GM19468 (cell line): ENCODE data around the gene KDM5A.

ENCODE experiments used
- ATAC-seq: cut with Tn5 transposase; IDR thresholded peaks from one replicate; pipeline ENCODE4 v1.9.1; 2021; ENCODE audit warnings: mild to moderate bottlenecking, moderate library complexity, moderate number of reproducible peaks; ENCODE audit not compliant: unreplicated experiment; ENCODE audit errors: extremely low read depth

The KDM5A gene

GRCh38 chr12:286531-287300 lies 102.4 kb downstream of the KDM5A start:
- no peak for ATAC-seq

GRCh38 chr12:278046-278445 lies 111.1 kb downstream of the KDM5A start:
- ATAC-seq = no peak

GRCh38 chr12:275812-276211 lies 113.3 kb downstream of the KDM5A start:
- ATAC-seq = no peak

GRCh38 chr12:273382-273781 lies 115.7 kb downstream of the KDM5A start:
- ATAC-seq = no peak

GRCh38 chr12:272942-273341 lies 116.2 kb downstream of the KDM5A start:
- ATAC-seq = no peak

GRCh38 chr12:271161-271560 lies 118.0 kb downstream of the KDM5A start:
- no peak for ATAC-seq

- ATAC-seq = no peak
Observed at GRCh38 chr12:269191-269590, 119.9 kb downstream of the KDM5A start.

- ATAC-seq = no peak
Observed at GRCh38 chr12:268483-268840, 120.7 kb downstream of the KDM5A start.

GRCh38 chr12:267581-268482 lies 121.3 kb downstream of the KDM5A start:
- ATAC-seq = no peak

GRCh38 chr12:265096-265495 lies 124.0 kb downstream of the KDM5A start:
- ATAC-seq = no peak

- ATAC-seq = no peak
Observed at GRCh38 chr12:264269-264668, 124.9 kb downstream of the KDM5A start.

- no peak for ATAC-seq
Observed at GRCh38 chr12:263574-263973, 125.5 kb downstream of the KDM5A start.

GRCh38 chr12:262817-263216 lies 126.3 kb downstream of the KDM5A start, which contains the start of gene SLC6A13:
Gene SLC6A13 (minus strand): TSS chr12:262836. CDS start chr12:260052, 2,784 bp downstream.
- no peak for ATAC-seq

GRCh38 chr12:262113-262512 lies 127.0 kb downstream of the KDM5A start:
- ATAC-seq = no peak

GRCh38 chr12:257521-258321 lies 131.4 kb downstream of the KDM5A start:
- no peak for ATAC-seq

- ATAC-seq = no peak
Observed at GRCh38 chr12:256958-257357, 132.2 kb downstream of the KDM5A start.

- no peak for ATAC-seq
Observed at GRCh38 chr12:256225-256624, 132.9 kb downstream of the KDM5A start.

- no peak for ATAC-seq
Observed at GRCh38 chr12:254912-255311, 134.2 kb downstream of the KDM5A start.

GRCh38 chr12:254039-254438 lies 135.1 kb downstream of the KDM5A start:
- no peak for ATAC-seq

- no peak for ATAC-seq
Observed at GRCh38 chr12:253116-253831, 135.8 kb downstream of the KDM5A start.
